ENCODE data around the gene ASPRV1. TPM values are rescaled to one million over a fixed set of nuclear protein-coding genes. Genes with fewer than 3 reads are reported as not detected.

Gene ASPRV1
- total RNA-seq, 3 donors from 2014 or later (not counting 1 experiment from before 2014, with no cell fraction given): 1.4 to 2.7 (median 1.9) TPM

DNA sequence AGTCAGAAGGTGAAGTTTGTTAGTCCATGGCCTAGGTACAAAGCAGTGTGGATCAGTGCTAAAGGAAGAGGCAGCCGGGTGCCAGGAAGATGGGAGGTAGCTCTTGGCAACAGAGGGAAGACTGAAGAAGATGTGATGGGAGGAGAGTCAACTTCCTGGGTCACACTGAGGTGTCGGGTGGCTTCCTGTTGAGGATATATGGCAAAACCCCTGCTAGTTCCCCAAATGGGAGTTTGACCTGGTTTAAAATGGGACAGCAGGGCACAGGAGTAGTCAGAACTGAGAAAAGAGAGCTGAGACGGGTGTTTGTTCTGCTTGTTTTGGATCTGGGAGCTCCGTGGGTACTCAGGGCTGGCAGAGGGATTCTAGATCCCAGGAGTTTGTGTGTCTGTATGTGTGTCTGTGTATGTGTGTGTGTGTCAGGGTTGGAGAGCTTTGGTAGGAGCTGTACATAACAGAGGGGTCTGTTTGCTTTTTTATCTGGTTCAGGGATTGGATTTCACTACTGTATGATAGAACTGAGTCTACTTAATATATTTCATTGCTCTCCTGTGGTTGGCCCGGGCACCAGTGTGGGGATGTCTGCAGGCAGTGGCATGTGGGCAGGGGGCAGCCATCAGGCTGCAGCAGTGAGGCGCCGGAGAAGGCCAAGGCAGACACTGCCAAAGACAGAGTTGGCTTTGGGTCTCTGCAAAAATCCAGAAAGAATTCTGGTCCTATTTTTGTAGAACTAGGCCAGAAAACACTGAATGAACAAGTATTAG lies 29.4 kb downstream of the ASPRV1 start:
- H3K36me3 Mint-ChIP-seq: peaks cover 14% of the 10 kb centered on the region
- intact Hi-C loops (cut with micrococcal nuclease): no loop called here
- H3K4me1 ChIP-seq (ENCODE audit: control insufficient read depth, insufficient read depth, low read length): peaks cover 11% of the 10 kb centered on the region
- TF ChIP-seq, protein P1, sequence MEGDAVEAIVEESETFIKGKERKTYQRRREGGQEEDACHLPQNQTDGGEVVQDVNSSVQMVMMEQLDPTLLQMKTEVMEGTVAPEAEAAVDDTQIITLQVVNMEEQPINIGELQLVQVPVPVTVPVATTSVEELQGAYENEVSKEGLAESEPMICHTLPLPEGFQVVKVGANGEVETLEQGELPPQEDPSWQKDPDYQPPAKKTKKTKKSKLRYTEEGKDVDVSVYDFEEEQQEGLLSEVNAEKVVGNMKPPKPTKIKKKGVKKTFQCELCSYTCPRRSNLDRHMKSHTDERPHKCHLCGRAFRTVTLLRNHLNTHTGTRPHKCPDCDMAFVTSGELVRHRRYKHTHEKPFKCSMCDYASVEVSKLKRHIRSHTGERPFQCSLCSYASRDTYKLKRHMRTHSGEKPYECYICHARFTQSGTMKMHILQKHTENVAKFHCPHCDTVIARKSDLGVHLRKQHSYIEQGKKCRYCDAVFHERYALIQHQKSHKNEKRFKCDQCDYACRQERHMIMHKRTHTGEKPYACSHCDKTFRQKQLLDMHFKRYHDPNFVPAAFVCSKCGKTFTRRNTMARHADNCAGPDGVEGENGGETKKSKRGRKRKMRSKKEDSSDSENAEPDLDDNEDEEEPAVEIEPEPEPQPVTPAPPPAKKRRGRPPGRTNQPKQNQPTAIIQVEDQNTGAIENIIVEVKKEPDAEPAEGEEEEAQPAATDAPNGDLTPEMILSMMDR (IDR thresholded peaks at IDR 0.05): no peak
- H3K9me3 ChIP-seq (ENCODE audit: control insufficient read depth, insufficient read depth, low read length): no peaks in the 10 kb centered on the region
- DNase-seq (no peak), ATAC-seq (peak in 1 of 3 donors; percentile 24)
- H3K9me3 Mint-ChIP-seq: no peaks in the 10 kb centered on the region
- H3K4me3 Mint-ChIP-seq: peak overlapping the region; percentile 29
- WGBS (ENCODE audit: insufficient coverage): 78% methylated on average over 7 of the region's 7 CpGs
- no peaks in the 10 kb centered on the region for H3K27me3 ChIP-seq (ENCODE audit: control insufficient read depth, insufficient read depth, low read length)
- H3K4me1 Mint-ChIP-seq: peaks cover 47 to 59% of the 10 kb centered on the region in 2 donors
- H3K27ac ChIP-seq (ENCODE audit: low read length): no peak overlapping the region
- peaks cover 30% of the 10 kb centered on the region for H3K36me3 ChIP-seq (ENCODE audit: control insufficient read depth, insufficient read depth, low read length)
- peak overlapping the region; percentile 65 to 78 for H3K27ac Mint-ChIP-seq
- no peak overlapping the region for H3K4me3 ChIP-seq (ENCODE audit: low read length)
- no peaks in the 10 kb centered on the region for H3K27me3 Mint-ChIP-seq (ENCODE audit: low read depth in 2 of 2)

DNA sequence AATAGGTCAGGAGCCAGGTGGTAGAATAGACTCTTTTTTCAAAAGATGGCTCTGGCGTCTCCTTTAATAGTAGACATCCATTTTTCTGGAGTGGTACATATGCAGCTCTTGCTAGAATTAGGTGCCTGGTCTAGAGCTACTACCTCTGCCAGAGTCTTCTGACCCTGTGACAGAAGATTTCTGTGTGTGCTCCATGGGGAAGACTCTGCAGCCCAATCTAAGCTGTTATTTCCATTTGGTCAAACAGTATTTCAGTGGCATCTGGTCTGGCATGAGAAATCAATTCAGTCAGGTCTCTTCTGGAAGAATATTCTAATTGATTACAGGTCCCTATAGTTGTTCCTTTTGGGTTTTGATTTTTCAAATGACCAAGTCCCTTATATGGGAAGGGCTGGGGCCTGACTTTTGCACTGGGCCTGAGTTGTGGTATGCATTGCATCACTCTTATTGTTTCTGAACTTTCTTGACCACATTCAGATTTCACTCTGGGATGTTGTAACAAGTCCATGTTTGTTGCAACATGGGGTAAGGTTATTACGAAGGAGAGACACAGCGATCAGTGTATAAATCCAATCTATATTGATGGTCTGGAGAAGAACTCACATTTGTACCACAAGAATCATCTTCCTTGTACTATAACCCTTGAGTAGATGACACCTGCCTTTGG lies 34.4 kb downstream of the ASPRV1 start:
- intact Hi-C loops (cut with micrococcal nuclease): no loop called here
- Histone ChIP-seq H3K4me1 (ENCODE audit: control insufficient read depth, insufficient read depth, low read length) (peaks cover 4% of the 10 kb centered on the region), H3K36me3 (ENCODE audit: control insufficient read depth, insufficient read depth, low read length) (peaks cover 27% of the 10 kb centered on the region), H3K27ac (ENCODE audit: low read length) (no peak overlapping the region), H3K4me3 (ENCODE audit: low read length) (no peak overlapping the region), H3K9me3 (ENCODE audit: control insufficient read depth, insufficient read depth, low read length) (no peaks in the 10 kb centered on the region), H3K27me3 (ENCODE audit: control insufficient read depth, insufficient read depth, low read length) (no peaks in the 10 kb centered on the region)
- TF ChIP-seq, protein P1 (IDR thresholded peaks at IDR 0.05): no peak
- H3K4me3 Mint-ChIP-seq: no peak overlapping the region
- 61% methylated on average over 3 of the region's 3 CpGs for WGBS (ENCODE audit: insufficient coverage)
- no peak overlapping the region for H3K27ac Mint-ChIP-seq
- ATAC-seq (peak in 1 of 3 donors; percentile 70), DNase-seq (no peak)
- H3K36me3 Mint-ChIP-seq: no peaks in the 10 kb centered on the region
- H3K4me1 Mint-ChIP-seq: peaks cover 49 to 67% of the 10 kb centered on the region in 2 donors
- H3K9me3 Mint-ChIP-seq: no peaks in the 10 kb centered on the region
- no peaks in the 10 kb centered on the region for H3K27me3 Mint-ChIP-seq (ENCODE audit: low read depth in 2 of 2)

- H3K27ac Mint-ChIP-seq: no peak overlapping the region
- no peak overlapping the region for H3K4me3 Mint-ChIP-seq
- DNase-seq (no peak), ATAC-seq (no peak)
- H3K27me3 Mint-ChIP-seq (ENCODE audit: low read depth in 2 of 2): no peaks in the 10 kb centered on the region
- no peaks in the 10 kb centered on the region for H3K27me3 ChIP-seq (ENCODE audit: control insufficient read depth, insufficient read depth, low read length)
- no peak overlapping the region for H3K4me3 ChIP-seq (ENCODE audit: low read length)
- no peaks in the 10 kb centered on the region for H3K9me3 ChIP-seq (ENCODE audit: control insufficient read depth, insufficient read depth, low read length)
- peaks cover 48% of the 10 kb centered on the region for H3K36me3 ChIP-seq (ENCODE audit: control insufficient read depth, insufficient read depth, low read length)
- H3K36me3 Mint-ChIP-seq: no peaks in the 10 kb centered on the region
- TF ChIP-seq, protein P1 (IDR thresholded peaks at IDR 0.05): no peak
- no peak overlapping the region for H3K27ac ChIP-seq (ENCODE audit: low read length)
- H3K4me1 Mint-ChIP-seq: peaks cover 25 to 54% of the 10 kb centered on the region in 2 donors
- no peaks in the 10 kb centered on the region for H3K4me1 ChIP-seq (ENCODE audit: control insufficient read depth, insufficient read depth, low read length)
- 97% methylated on average over 3 of the region's 3 CpGs for WGBS (ENCODE audit: insufficient coverage)
- intact Hi-C loops (cut with micrococcal nuclease): no loop called here
- no peaks in the 10 kb centered on the region for H3K9me3 Mint-ChIP-seq
These were observed 38.3 kb downstream of the ASPRV1 start for GRCh38 chr2:69923116-69923515.

All from natural killer cell (primary cell).